Liver (tissue), 9 donors: Measurements from ENCODE around the gene NR2F1. TPM values are rescaled to one million over a fixed set of nuclear protein-coding genes. Genes with fewer than 3 reads are reported as not detected.

Experiments used
- DNase-seq: peaks from one replicate; pipeline ENCODE4 v3.0.0-alpha.2; 2017; ENCODE audit warnings: low spot score
- H3K27ac ChIP-seq, 2 donors: one replicate each; pipeline ENCODE4 v1.7.0; 2013; ENCODE audit warnings: inconsistent platforms in 2 of 2, low read length in 2 of 2, control low read depth in 1 of 2, low read depth in 1 of 2, mild to moderate bottlenecking in 1 of 2
- H3K27me3 ChIP-seq, 4 donors: one replicate each; pipeline versions ENCODE4 v1.6.1 to v1.7.0; 2013; ENCODE audit warnings: low read length in 3 of 4, inconsistent platforms in 1 of 4, mild to moderate bottlenecking in 1 of 4, moderate library complexity in 1 of 4; ENCODE audit not compliant: control insufficient read depth in 4 of 4, insufficient read depth in 4 of 4
- H3K36me3 ChIP-seq, 4 donors: one replicate each; pipeline versions ENCODE4 v1.6.1 to v1.7.0; 2013; ENCODE audit warnings: low read length in 3 of 4, mild to moderate bottlenecking in 3 of 4, low read depth in 1 of 4, moderate library complexity in 1 of 4; ENCODE audit not compliant: control insufficient read depth in 4 of 4, insufficient read depth in 3 of 4
- H3K4me1 ChIP-seq, 4 donors: one replicate each; pipeline versions ENCODE4 v1.6.1 to v1.7.0; 2013; ENCODE audit warnings: low read length in 3 of 4, mild to moderate bottlenecking in 3 of 4, moderate library complexity in 1 of 4; ENCODE audit not compliant: control insufficient read depth in 4 of 4, insufficient read depth in 4 of 4
- H3K4me3 ChIP-seq, 3 donors: one replicate each; pipeline versions ENCODE4 v1.6.1 to v1.7.0; 2013; ENCODE audit warnings: low read length in 3 of 3, control low read depth in 1 of 3, low read depth in 1 of 3, mild to moderate bottlenecking in 1 of 3
- H3K9ac ChIP-seq, 2 donors: one replicate each; pipeline ENCODE4 v1.7.0; 2013; ENCODE audit warnings: low read length in 2 of 2, mild to moderate bottlenecking in 2 of 2, moderate library complexity in 2 of 2, control low read depth in 1 of 2, low read depth in 1 of 2
- H3K9me3 ChIP-seq, 4 donors: one replicate each; pipeline versions ENCODE4 v1.6.1 to v1.7.0; 2013; ENCODE audit warnings: low read length in 3 of 4; ENCODE audit not compliant: control insufficient read depth in 4 of 4
- ATF3 ChIP-seq: IDR thresholded peaks from 2 replicates; pipeline ENCODE4 v1.6.1; 2016; ENCODE audit warnings: antibody characterized with exemption
- EGR1 ChIP-seq, 2 donors: IDR thresholded peaks; 2 replicates each; pipeline ENCODE4 v1.6.1; 2016 to 2018; ENCODE audit warnings: antibody characterized with exemption in 2 of 2, low read depth in 2 of 2
- FOXA1 ChIP-seq: IDR thresholded peaks from 2 replicates; pipeline ENCODE4 v1.6.1; 2016; ENCODE audit warnings: antibody characterized with exemption
- FOXA2 ChIP-seq: IDR thresholded peaks from 2 replicates; pipeline ENCODE4 v1.6.1; 2016; ENCODE audit warnings: antibody characterized with exemption
- GABPA ChIP-seq, 2 donors: IDR thresholded peaks in 1 of 2; conservative IDR thresholded peaks in 1 of 2; 2 replicates each; pipeline ENCODE4 v1.6.1; 2016; ENCODE audit warnings: antibody characterized with exemption in 2 of 2, mild to moderate bottlenecking in 1 of 2, moderate library complexity in 1 of 2
- HNF4A ChIP-seq, 2 donors: conservative IDR thresholded peaks; 2 replicates each; pipeline ENCODE4 v1.6.1; 2016; ENCODE audit warnings: antibody characterized with exemption in 2 of 2, mild to moderate bottlenecking in 2 of 2
- HNF4G ChIP-seq: IDR thresholded peaks from 2 replicates; pipeline ENCODE4 v1.6.1; 2016; ENCODE audit warnings: antibody characterized with exemption
- JUND ChIP-seq, 2 donors: IDR thresholded peaks; 2 replicates each; pipeline ENCODE4 v1.6.1; 2016; ENCODE audit warnings: antibody characterized with exemption in 2 of 2
- NR2F2 ChIP-seq: IDR thresholded peaks from 2 replicates; pipeline ENCODE4 v1.6.1; 2016; ENCODE audit warnings: antibody characterized with exemption
- RAD21 ChIP-seq, 2 donors: IDR thresholded peaks; 2 replicates each; pipeline ENCODE4 v1.6.1; 2016; ENCODE audit warnings: antibody characterized with exemption in 2 of 2, mild to moderate bottlenecking in 2 of 2
- RXRA ChIP-seq, 2 donors: IDR thresholded peaks; 2 replicates each; pipeline ENCODE4 v1.6.1; 2017 to 2018; ENCODE audit warnings: antibody characterized with exemption in 2 of 2, mild to moderate bottlenecking in 1 of 2
- SP1 ChIP-seq: IDR thresholded peaks from 2 replicates; pipeline ENCODE4 v1.6.1; 2018; ENCODE audit warnings: antibody characterized with exemption, mild to moderate bottlenecking
- TAF1 ChIP-seq: conservative IDR thresholded peaks from 2 replicates; pipeline ENCODE4 v1.6.1; 2016; ENCODE audit warnings: antibody characterized with exemption, mild to moderate bottlenecking
- YY1 ChIP-seq: IDR thresholded peaks from 2 replicates; pipeline ENCODE4 v1.6.1; 2016; ENCODE audit warnings: antibody characterized with exemption, mild to moderate bottlenecking
- WGBS: extraction: QIAGEN DNeasy Blood & Tissue Kit; methylation state at CpG from one replicate; pipeline ENCODE4 v1.1.7; 2013; 5-methylcytosine and 5-hydroxymethylcytosine counted together
- polyA plus RNA-seq, 2 donors: library from polyadenylated mRNA; stranded (reverse) in 1 of 2; unstranded in 1 of 2; fragments of 200-250 nt in 1 of 2; fragments of >200 nt in 1 of 2; fragmentation: Nextera tagmentation in 1 of 2; extraction: Ambion mirVana in 1 of 2; gene quantifications; one replicate each; pipeline versions ENCODE4 v1.2.1 to v1.2.3, GENCODE V29; 2013 to 2015
- total RNA-seq, 2 donors: library from RNA; depleted of rRNA; stranded (reverse); fragments of >200 nt; gene quantifications; one replicate each; pipeline ENCODE4 v1.2.3, GENCODE V29; 2014
- TF ChIP-seq, protein P1 (sequence below): IDR thresholded peaks from 2 replicates; pipeline ENCODE4 v1.6.1; 2016; ENCODE audit warnings: antibody characterized with exemption
- TF ChIP-seq, protein P2 (sequence below): IDR thresholded peaks from 2 replicates; pipeline ENCODE4 v1.6.1; 2016; ENCODE audit warnings: antibody characterized with exemption
- TF ChIP-seq, protein P3 (sequence below): IDR thresholded peaks from 2 replicates; pipeline ENCODE4 v1.6.1; 2016; ENCODE audit warnings: antibody characterized with exemption, mild to moderate bottlenecking
- TF ChIP-seq, protein P4 (sequence below): fragments of 150-350 bp; IDR thresholded peaks from 2 replicates; pipeline ENCODE4 v1.5.1; 2017; ENCODE audit warnings: improper control_type of control experiment, low read depth, low read length; ENCODE audit not compliant: missing input control
- donor health status: healthy.
- donor health status: healthy.
- donor health status: healthy.
- donor health status: healthy.
- donor health status: healthy.

NR2F1 gene
- total and polyA plus RNA-seq, 4 donors = 3.9 to 13.0 (median 10.6) TPM

DNA sequence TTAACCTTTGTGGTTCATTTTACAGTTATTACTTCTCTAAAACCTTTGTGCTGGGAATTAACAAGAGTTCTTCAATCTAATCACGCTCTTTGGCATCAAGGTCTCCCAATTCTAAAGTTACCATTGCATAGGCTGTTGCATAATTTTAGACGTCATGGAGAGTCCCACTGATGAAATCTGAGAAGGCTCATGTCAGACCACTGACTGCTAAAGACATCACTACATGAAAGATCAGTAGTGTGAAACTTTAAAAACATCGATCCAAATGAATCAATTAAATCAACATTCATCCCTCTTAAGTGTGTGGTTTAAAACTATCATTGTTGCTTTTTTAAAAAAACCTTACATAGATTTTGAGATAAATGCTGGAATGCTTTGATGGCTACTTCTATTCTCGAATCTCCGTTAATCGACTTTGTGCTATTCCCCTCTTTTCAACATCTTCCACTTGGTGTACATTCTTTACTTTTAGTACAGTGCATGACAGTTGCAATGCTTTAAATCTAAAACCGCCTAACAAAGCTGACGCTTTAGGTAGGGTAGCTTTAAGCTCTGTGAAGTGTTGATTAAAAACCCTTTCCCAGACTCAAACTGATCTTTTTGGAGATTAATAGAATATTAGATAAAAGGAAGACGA lies 33.6 kb downstream of the NR2F1 start:
- Histone ChIP-seq H3K27ac (no peak overlapping the region), H3K4me1 (peaks cover 5 to 22% (median 14%) of the 10 kb centered on the region in 4 donors), H3K9me3 (no peaks in the 10 kb centered on the region), H3K9ac (no peak overlapping the region), H3K27me3 (peaks cover 0 to 14% (median 6%) of the 10 kb centered on the region in 4 donors), H3K36me3 (no peaks in the 10 kb centered on the region), H3K4me3 (no peak overlapping the region)
- no peak for TF ChIP-seq RXRA (IDR thresholded peaks at IDR 0.05)
- no peak for TF ChIP-seq NR2F2
- no peak for TF ChIP-seq SP1
- no peak for TF ChIP-seq EGR1 (IDR thresholded peaks at IDR 0.05; ENCODE audit: low read depth in 2 of 2)
- TF ChIP-seq HNF4G = no peak
- TF ChIP-seq, protein P1, sequence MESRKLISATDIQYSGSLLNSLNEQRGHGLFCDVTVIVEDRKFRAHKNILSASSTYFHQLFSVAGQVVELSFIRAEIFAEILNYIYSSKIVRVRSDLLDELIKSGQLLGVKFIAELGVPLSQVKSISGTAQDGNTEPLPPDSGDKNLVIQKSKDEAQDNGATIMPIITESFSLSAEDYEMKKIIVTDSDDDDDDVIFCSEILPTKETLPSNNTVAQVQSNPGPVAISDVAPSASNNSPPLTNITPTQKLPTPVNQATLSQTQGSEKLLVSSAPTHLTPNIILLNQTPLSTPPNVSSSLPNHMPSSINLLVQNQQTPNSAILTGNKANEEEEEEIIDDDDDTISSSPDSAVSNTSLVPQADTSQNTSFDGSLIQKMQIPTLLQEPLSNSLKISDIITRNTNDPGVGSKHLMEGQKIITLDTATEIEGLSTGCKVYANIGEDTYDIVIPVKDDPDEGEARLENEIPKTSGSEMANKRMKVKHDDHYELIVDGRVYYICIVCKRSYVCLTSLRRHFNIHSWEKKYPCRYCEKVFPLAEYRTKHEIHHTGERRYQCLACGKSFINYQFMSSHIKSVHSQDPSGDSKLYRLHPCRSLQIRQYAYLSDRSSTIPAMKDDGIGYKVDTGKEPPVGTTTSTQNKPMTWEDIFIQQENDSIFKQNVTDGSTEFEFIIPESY = no peak
- TF ChIP-seq, protein P2, sequence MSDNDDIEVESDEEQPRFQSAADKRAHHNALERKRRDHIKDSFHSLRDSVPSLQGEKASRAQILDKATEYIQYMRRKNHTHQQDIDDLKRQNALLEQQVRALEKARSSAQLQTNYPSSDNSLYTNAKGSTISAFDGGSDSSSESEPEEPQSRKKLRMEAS = no peak
- no peak for TF ChIP-seq GABPA (IDR thresholded peaks at IDR 0.05 in 1 of 2, conservative IDR thresholded peaks at IDR 0.05 in 1 of 2)
- TF ChIP-seq, protein P3, sequence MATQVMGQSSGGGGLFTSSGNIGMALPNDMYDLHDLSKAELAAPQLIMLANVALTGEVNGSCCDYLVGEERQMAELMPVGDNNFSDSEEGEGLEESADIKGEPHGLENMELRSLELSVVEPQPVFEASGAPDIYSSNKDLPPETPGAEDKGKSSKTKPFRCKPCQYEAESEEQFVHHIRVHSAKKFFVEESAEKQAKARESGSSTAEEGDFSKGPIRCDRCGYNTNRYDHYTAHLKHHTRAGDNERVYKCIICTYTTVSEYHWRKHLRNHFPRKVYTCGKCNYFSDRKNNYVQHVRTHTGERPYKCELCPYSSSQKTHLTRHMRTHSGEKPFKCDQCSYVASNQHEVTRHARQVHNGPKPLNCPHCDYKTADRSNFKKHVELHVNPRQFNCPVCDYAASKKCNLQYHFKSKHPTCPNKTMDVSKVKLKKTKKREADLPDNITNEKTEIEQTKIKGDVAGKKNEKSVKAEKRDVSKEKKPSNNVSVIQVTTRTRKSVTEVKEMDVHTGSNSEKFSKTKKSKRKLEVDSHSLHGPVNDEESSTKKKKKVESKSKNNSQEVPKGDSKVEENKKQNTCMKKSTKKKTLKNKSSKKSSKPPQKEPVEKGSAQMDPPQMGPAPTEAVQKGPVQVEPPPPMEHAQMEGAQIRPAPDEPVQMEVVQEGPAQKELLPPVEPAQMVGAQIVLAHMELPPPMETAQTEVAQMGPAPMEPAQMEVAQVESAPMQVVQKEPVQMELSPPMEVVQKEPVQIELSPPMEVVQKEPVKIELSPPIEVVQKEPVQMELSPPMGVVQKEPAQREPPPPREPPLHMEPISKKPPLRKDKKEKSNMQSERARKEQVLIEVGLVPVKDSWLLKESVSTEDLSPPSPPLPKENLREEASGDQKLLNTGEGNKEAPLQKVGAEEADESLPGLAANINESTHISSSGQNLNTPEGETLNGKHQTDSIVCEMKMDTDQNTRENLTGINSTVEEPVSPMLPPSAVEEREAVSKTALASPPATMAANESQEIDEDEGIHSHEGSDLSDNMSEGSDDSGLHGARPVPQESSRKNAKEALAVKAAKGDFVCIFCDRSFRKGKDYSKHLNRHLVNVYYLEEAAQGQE = no peak
- TF ChIP-seq HNF4A (conservative IDR thresholded peaks at IDR 0.05) = no peak
- no peak for TF ChIP-seq ATF3
- no peak for TF ChIP-seq FOXA1
- TF ChIP-seq, protein P4, sequence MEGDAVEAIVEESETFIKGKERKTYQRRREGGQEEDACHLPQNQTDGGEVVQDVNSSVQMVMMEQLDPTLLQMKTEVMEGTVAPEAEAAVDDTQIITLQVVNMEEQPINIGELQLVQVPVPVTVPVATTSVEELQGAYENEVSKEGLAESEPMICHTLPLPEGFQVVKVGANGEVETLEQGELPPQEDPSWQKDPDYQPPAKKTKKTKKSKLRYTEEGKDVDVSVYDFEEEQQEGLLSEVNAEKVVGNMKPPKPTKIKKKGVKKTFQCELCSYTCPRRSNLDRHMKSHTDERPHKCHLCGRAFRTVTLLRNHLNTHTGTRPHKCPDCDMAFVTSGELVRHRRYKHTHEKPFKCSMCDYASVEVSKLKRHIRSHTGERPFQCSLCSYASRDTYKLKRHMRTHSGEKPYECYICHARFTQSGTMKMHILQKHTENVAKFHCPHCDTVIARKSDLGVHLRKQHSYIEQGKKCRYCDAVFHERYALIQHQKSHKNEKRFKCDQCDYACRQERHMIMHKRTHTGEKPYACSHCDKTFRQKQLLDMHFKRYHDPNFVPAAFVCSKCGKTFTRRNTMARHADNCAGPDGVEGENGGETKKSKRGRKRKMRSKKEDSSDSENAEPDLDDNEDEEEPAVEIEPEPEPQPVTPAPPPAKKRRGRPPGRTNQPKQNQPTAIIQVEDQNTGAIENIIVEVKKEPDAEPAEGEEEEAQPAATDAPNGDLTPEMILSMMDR = no peak
- TF ChIP-seq TAF1 = no peak
- no peak for TF ChIP-seq RAD21 (IDR thresholded peaks at IDR 0.05)
- TF ChIP-seq JUND (IDR thresholded peaks at IDR 0.05) = no peak
- TF ChIP-seq YY1 = no peak
- TF ChIP-seq FOXA2 = no peak
- 83% methylated on average over 9 of the region's 9 CpGs for WGBS
- no peak for DNase-seq
